Measurements from ENCODE around the gene ADD3. TPM values are rescaled to one million over a fixed set of nuclear protein-coding genes. Genes with fewer than 3 reads are reported as not detected.
"Not testable (repeated sequence)": the region's sequence is repeated elsewhere in the genome, so short reads cannot be mapped to it uniquely, and the experiment has no call there.

ADD3 gene
- total RNA-seq, 1 donor from 2014 or later = 57.4 TPM

DNA sequence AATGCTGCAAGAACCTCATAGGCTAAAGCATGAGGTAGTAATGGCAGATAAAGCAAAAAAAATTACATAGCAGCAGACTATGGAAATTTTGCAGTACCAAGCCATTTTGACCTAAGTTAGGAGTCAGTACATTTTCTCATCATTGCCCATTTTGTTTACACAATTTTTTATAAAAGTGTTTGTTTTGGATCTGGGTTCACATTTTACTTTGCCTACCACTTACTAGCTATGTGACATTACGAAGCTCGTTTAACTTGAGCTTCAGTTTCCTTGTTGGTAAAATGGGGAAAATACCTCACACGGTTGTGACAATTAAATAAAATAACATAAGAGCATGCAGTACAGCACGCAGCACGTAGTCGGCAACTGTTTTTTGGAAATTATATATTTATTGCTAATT is 99.6 kb downstream of the ADD3 start:
- H3K27me3 ChIP-seq = no peaks in the 10 kb centered on the region
- no peak for ATAC-seq
- intact Hi-C loops (cut with DNase I) = no loop called here
- TF ChIP-seq, protein P1, sequence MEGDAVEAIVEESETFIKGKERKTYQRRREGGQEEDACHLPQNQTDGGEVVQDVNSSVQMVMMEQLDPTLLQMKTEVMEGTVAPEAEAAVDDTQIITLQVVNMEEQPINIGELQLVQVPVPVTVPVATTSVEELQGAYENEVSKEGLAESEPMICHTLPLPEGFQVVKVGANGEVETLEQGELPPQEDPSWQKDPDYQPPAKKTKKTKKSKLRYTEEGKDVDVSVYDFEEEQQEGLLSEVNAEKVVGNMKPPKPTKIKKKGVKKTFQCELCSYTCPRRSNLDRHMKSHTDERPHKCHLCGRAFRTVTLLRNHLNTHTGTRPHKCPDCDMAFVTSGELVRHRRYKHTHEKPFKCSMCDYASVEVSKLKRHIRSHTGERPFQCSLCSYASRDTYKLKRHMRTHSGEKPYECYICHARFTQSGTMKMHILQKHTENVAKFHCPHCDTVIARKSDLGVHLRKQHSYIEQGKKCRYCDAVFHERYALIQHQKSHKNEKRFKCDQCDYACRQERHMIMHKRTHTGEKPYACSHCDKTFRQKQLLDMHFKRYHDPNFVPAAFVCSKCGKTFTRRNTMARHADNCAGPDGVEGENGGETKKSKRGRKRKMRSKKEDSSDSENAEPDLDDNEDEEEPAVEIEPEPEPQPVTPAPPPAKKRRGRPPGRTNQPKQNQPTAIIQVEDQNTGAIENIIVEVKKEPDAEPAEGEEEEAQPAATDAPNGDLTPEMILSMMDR (IDR thresholded peaks at IDR 0.05) = no peak
- no peaks in the 10 kb centered on the region for H3K9me3 ChIP-seq
- no peak for DNase-seq
- peaks cover 4% of the 10 kb centered on the region for H3K36me3 ChIP-seq
- no peaks in the 10 kb centered on the region for H3K4me1 ChIP-seq
- H3K4me3 ChIP-seq = no peak overlapping the region
- H3K27ac ChIP-seq = no peak overlapping the region

GRCh38 chr10:110107887-110108286 is 100.1 kb downstream of the ADD3 start:
- no peaks in the 10 kb centered on the region for H3K27me3 ChIP-seq
- no peaks in the 10 kb centered on the region for H3K4me1 ChIP-seq
- H3K4me3 ChIP-seq = no peak overlapping the region
- DNase-seq = no peak
- H3K27ac ChIP-seq = no peak overlapping the region
- intact Hi-C loops (cut with DNase I) = no loop called here
- TF ChIP-seq, protein P1 (IDR thresholded peaks at IDR 0.05) = no peak
- H3K9me3 ChIP-seq = no peaks in the 10 kb centered on the region
- peaks cover 8% of the 10 kb centered on the region for H3K36me3 ChIP-seq
- ATAC-seq = no peak

- Histone ChIP-seq H3K27ac (no peak overlapping the region), H3K9me3 (no peaks in the 10 kb centered on the region), H3K4me3 (no peak overlapping the region), H3K36me3 (peaks cover 24% of the 10 kb centered on the region), H3K27me3 (no peaks in the 10 kb centered on the region), H3K4me1 (no peaks in the 10 kb centered on the region)
- ATAC-seq (no peak), DNase-seq (no peak)
- intact Hi-C loops (cut with DNase I) = no loop called here
- TF ChIP-seq, protein P1 (IDR thresholded peaks at IDR 0.05) = no peak
These were observed 101.7 kb downstream of the ADD3 start for GRCh38 chr10:110109511-110109910.

- H3K36me3 ChIP-seq = peaks cover 32% of the 10 kb centered on the region
- H3K27ac ChIP-seq = no peak overlapping the region
- TF ChIP-seq, protein P1 (IDR thresholded peaks at IDR 0.05) = no peak
- intact Hi-C loops (cut with DNase I) = no loop called here
- no peaks in the 10 kb centered on the region for H3K4me1 ChIP-seq
- DNase-seq (no peak), ATAC-seq (no peak)
- no peaks in the 10 kb centered on the region for H3K9me3 ChIP-seq
- no peak overlapping the region for H3K4me3 ChIP-seq
- H3K27me3 ChIP-seq = no peaks in the 10 kb centered on the region
These were observed 102.6 kb downstream of the ADD3 start for GRCh38 chr10:110110338-110110737.

- no peaks in the 10 kb centered on the region for H3K9me3 ChIP-seq
- no peak overlapping the region for H3K27ac ChIP-seq
- H3K27me3 ChIP-seq = no peaks in the 10 kb centered on the region
- no peak for DNase-seq
- H3K4me1 ChIP-seq = no peaks in the 10 kb centered on the region
- TF ChIP-seq, protein P1 (IDR thresholded peaks at IDR 0.05) = no peak
- no peak overlapping the region for H3K4me3 ChIP-seq
- intact Hi-C loops (cut with DNase I) = no loop called here
- ATAC-seq = no peak
- H3K36me3 ChIP-seq = peaks cover 51% of the 10 kb centered on the region
These were observed 106.0 kb downstream of the ADD3 start for GRCh38 chr10:110113670-110114337.

- H3K9me3 ChIP-seq; H3K27me3 ChIP-seq; DNase-seq; H3K4me1 ChIP-seq; intact Hi-C loops (cut with DNase I); H3K27ac ChIP-seq; ATAC-seq; H3K4me3 ChIP-seq: not testable (repeated sequence)
- H3K36me3 ChIP-seq = peaks cover 51% of the 10 kb centered on the region
These were observed 106.9 kb downstream of the ADD3 start for GRCh38 chr10:110114668-110115067.
